ENCODE data around the gene RAB3GAP2. TPM values are rescaled to one million over a fixed set of nuclear protein-coding genes. Genes with fewer than 3 reads are reported as not detected.

RAB3GAP2 gene
- total RNA-seq = 18.3 and 22.5 TPM in 2 replicates

GRCh38 chr1:220272047-220272840 is at the start of gene RAB3GAP2:
Gene RAB3GAP2 (minus strand): TSS chr1:220272453. CDS start chr1:220272337, 116 bp downstream.

Other genes starting within 250 kb of the RAB3GAP2 start
- 58.3 and 79.3 TPM in 2 replicates for gene EPRS1, start 225.9 kb downstream of the RAB3GAP2 start, total RNA-seq
- gene BPNT1, start 182.7 kb downstream of the RAB3GAP2 start, total RNA-seq = 19.9 and 24.1 TPM in 2 replicates
- 87.3 and 101 TPM in 2 replicates for gene IARS2, start 178.3 kb downstream of the RAB3GAP2 start, total RNA-seq